ENCODE measurements around the gene SLC25A6.

- TF ChIP-seq CTCF (IDR thresholded peaks at IDR 0.05) (no peak), POLR2A (IDR thresholded peaks at IDR 0.05) (no peak), EP300 (IDR thresholded peaks at IDR 0.05) (no peak)
Measured at GRCh38 chrX:1354036-1355019, 37.6 kb downstream of the SLC25A6 start.

Measured in ovary (tissue), 3 donors.